ENCODE results near the gene CYP19A1.

DNA sequence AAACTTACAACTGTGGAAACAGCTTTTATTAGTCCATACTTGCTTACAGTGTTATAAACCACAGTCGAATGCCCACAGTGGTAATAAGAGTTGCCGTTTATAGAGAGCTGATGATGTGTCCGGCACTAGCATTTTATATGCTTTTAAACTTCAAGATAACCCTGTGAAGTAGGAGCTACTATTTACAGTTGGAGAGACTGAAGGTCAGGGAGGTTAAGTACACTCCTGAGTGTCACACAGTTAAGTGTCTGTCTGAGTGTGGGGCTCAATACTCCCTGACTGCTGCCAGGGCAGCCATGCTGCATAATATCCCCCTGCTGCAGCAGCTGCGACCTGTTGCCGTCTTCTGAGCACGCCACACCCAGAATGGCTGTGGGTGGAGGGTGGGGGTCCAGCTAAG lies 153.8 kb downstream of the CYP19A1 start:
- TF ChIP-seq FOXM1 (IDR thresholded peaks at IDR 0.05; ENCODE audit: low read depth) = no peak
- TF ChIP-seq RXRA (IDR thresholded peaks at IDR 0.05; ENCODE audit: borderline replicate concordance, low read depth) = no peak
- TF ChIP-seq, protein P1, sequence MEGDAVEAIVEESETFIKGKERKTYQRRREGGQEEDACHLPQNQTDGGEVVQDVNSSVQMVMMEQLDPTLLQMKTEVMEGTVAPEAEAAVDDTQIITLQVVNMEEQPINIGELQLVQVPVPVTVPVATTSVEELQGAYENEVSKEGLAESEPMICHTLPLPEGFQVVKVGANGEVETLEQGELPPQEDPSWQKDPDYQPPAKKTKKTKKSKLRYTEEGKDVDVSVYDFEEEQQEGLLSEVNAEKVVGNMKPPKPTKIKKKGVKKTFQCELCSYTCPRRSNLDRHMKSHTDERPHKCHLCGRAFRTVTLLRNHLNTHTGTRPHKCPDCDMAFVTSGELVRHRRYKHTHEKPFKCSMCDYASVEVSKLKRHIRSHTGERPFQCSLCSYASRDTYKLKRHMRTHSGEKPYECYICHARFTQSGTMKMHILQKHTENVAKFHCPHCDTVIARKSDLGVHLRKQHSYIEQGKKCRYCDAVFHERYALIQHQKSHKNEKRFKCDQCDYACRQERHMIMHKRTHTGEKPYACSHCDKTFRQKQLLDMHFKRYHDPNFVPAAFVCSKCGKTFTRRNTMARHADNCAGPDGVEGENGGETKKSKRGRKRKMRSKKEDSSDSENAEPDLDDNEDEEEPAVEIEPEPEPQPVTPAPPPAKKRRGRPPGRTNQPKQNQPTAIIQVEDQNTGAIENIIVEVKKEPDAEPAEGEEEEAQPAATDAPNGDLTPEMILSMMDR (IDR thresholded peaks at IDR 0.05) = no peak
- TF ChIP-seq, protein P2, sequence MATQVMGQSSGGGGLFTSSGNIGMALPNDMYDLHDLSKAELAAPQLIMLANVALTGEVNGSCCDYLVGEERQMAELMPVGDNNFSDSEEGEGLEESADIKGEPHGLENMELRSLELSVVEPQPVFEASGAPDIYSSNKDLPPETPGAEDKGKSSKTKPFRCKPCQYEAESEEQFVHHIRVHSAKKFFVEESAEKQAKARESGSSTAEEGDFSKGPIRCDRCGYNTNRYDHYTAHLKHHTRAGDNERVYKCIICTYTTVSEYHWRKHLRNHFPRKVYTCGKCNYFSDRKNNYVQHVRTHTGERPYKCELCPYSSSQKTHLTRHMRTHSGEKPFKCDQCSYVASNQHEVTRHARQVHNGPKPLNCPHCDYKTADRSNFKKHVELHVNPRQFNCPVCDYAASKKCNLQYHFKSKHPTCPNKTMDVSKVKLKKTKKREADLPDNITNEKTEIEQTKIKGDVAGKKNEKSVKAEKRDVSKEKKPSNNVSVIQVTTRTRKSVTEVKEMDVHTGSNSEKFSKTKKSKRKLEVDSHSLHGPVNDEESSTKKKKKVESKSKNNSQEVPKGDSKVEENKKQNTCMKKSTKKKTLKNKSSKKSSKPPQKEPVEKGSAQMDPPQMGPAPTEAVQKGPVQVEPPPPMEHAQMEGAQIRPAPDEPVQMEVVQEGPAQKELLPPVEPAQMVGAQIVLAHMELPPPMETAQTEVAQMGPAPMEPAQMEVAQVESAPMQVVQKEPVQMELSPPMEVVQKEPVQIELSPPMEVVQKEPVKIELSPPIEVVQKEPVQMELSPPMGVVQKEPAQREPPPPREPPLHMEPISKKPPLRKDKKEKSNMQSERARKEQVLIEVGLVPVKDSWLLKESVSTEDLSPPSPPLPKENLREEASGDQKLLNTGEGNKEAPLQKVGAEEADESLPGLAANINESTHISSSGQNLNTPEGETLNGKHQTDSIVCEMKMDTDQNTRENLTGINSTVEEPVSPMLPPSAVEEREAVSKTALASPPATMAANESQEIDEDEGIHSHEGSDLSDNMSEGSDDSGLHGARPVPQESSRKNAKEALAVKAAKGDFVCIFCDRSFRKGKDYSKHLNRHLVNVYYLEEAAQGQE (IDR thresholded peaks at IDR 0.05; ENCODE audit: low read depth, low read length) = no peak
- TF ChIP-seq JUND (IDR thresholded peaks at IDR 0.05) = no peak
- no peak for TF ChIP-seq ELF1 (IDR thresholded peaks at IDR 0.05)
- TF ChIP-seq EZH2phosphoT487 (IDR thresholded peaks at IDR 0.05; ENCODE audit: borderline replicate concordance, low read depth) = no peak
- TF ChIP-seq, protein P3, sequence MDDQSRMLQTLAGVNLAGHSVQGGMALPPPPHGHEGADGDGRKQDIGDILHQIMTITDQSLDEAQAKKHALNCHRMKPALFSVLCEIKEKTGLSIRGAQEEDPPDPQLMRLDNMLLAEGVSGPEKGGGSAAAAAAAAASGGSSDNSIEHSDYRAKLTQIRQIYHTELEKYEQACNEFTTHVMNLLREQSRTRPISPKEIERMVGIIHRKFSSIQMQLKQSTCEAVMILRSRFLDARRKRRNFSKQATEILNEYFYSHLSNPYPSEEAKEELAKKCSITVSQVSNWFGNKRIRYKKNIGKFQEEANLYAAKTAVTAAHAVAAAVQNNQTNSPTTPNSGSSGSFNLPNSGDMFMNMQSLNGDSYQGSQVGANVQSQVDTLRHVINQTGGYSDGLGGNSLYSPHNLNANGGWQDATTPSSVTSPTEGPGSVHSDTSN (IDR thresholded peaks at IDR 0.05) = no peak
- TF ChIP-seq, protein P4, sequence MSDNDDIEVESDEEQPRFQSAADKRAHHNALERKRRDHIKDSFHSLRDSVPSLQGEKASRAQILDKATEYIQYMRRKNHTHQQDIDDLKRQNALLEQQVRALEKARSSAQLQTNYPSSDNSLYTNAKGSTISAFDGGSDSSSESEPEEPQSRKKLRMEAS (IDR thresholded peaks at IDR 0.05; ENCODE audit: low read depth) = no peak

All from SK-N-SH (cell line).